Progenitor cell of endocrine pancreas (in vitro differentiated cells): ENCODE results near the gene NCBP3. TPM values are rescaled to one million over a fixed set of nuclear protein-coding genes. Genes with fewer than 3 reads are reported as not detected.
A peak's percentile ranks its signal among the peaks of the same experiment; 100 is the strongest.
"Not testable (repeated sequence)": the region's sequence is repeated elsewhere in the genome, so short reads cannot be mapped to it uniquely, and the experiment has no call there.

ENCODE experiments used
- DNase-seq: peaks from one replicate; pipeline ENCODE4 v3.0.0; 2021; ENCODE audit warnings: low spot score; ENCODE audit not compliant: unreplicated experiment
- H3K27ac Mint-ChIP-seq: 2 replicates; pipeline ENCODE4 v1.8.0; 2021; ENCODE audit warnings: mild to moderate bottlenecking, moderate library complexity, mixed read lengths
- H3K27me3 Mint-ChIP-seq: 2 replicates; pipeline ENCODE4 v1.8.0; 2021; ENCODE audit warnings: mixed read lengths
- H3K36me3 Mint-ChIP-seq: 2 replicates; pipeline ENCODE4 v1.8.0; 2022; ENCODE audit warnings: mixed read lengths; ENCODE audit not compliant: insufficient read depth
- H3K4me1 Mint-ChIP-seq: 2 replicates; pipeline ENCODE4 v1.8.0; 2021; ENCODE audit warnings: low read depth, mixed read lengths
- H3K4me3 Mint-ChIP-seq: 2 replicates; pipeline ENCODE4 v1.8.0; 2021; ENCODE audit warnings: low read depth, mild to moderate bottlenecking, moderate library complexity, mixed read lengths
- H3K9me3 Mint-ChIP-seq: 2 replicates; pipeline ENCODE4 v1.8.0; 2021; ENCODE audit warnings: low read depth, mixed read lengths
- total RNA-seq: library from RNA; stranded (reverse); gene quantifications from 2 replicates; pipeline ENCODE4 v1.2.1, GENCODE V29; 2021
- TF ChIP-seq, protein P1 (sequence below): fragments of 200-600 bp; sonication (generic); IDR thresholded peaks from one replicate; pipeline ENCODE4 v1.5.0; 2021; ENCODE audit warnings: antibody characterized with exemption, mild to moderate bottlenecking; ENCODE audit not compliant: unreplicated experiment

NCBP3 gene
- total RNA-seq, 1 donor from 2014 or later = 90.9 TPM

DNA sequence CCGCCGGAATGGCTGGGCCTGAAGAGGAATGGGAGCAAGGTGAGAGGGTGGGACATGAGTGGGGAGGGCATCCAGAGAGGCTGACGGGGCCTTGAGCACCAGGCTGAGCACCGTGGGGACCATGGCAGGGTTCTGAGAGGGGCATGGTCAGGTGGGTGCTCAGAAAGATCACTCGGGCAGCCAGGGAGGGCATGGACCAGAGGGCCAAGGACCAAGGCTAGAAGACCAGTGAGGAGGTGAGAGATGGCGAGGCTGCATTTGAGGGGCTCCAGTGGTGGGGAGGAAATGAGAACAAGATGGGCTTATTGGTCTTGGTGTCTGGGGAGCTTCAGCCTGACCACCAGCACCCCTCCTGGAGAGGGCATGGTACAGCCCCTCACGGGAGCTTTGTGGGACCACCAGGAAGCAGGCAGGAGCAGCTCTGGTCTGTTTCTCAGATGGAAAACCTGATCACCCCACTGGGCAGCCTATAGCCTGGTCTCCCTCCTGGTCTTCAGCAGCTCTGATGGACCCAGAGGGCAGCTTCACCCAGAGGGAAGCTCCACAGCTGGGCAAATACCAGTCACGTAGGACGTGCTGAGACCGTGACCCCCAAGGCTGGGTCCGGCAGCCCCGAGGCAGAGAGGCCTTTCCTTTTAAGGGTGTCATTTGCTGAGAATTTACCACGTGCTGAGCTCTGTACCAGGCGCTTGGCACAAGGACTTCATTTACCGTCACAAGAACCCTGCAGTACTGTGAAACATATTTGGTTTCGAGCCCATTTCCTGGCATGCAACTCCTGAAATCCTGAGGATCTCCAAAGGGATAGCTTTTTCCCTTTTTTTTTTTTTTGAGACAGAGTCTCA, 11.4 kb upstream of the NCBP3 start:
- no peak for DNase-seq
- H3K4me1 Mint-ChIP-seq = peaks cover 3% of the 10 kb centered on the region
- H3K27me3 Mint-ChIP-seq = no peaks in the 10 kb centered on the region
- peak overlapping the region; percentile 45 for H3K27ac Mint-ChIP-seq
- TF ChIP-seq, protein P1, sequence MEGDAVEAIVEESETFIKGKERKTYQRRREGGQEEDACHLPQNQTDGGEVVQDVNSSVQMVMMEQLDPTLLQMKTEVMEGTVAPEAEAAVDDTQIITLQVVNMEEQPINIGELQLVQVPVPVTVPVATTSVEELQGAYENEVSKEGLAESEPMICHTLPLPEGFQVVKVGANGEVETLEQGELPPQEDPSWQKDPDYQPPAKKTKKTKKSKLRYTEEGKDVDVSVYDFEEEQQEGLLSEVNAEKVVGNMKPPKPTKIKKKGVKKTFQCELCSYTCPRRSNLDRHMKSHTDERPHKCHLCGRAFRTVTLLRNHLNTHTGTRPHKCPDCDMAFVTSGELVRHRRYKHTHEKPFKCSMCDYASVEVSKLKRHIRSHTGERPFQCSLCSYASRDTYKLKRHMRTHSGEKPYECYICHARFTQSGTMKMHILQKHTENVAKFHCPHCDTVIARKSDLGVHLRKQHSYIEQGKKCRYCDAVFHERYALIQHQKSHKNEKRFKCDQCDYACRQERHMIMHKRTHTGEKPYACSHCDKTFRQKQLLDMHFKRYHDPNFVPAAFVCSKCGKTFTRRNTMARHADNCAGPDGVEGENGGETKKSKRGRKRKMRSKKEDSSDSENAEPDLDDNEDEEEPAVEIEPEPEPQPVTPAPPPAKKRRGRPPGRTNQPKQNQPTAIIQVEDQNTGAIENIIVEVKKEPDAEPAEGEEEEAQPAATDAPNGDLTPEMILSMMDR = no peak
- H3K36me3 Mint-ChIP-seq = peaks cover 2% of the 10 kb centered on the region
- H3K4me3 Mint-ChIP-seq = no peak overlapping the region
- H3K9me3 Mint-ChIP-seq = peaks cover 4% of the 10 kb centered on the region

DNA sequence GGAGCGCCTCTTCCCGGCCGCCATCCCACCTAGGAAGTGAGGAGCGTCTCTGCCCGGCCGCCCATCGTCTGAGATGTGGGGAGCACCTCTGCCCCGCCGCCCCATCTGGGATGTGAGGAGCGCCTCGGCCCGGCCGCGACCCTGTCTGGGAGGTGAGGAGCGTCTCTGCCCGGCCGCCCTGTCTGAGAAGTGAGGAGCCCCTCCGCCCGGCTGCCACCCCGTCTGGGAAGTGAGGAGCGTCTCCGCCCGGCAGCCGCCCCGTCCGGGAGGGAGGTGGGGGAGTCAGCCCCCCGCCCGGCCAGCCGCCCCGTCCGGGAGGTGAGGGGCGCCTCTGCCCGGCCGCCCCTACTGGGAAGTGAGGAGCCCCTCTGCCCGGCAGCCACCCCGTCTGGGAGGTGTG, 8.2 kb upstream of the NCBP3 start:
- not testable (repeated sequence) for H3K4me3 Mint-ChIP-seq, H3K27ac Mint-ChIP-seq, H3K36me3 Mint-ChIP-seq, H3K4me1 Mint-ChIP-seq, DNase-seq, H3K9me3 Mint-ChIP-seq
- H3K27me3 Mint-ChIP-seq = peaks cover 11% of the 10 kb centered on the region

DNA sequence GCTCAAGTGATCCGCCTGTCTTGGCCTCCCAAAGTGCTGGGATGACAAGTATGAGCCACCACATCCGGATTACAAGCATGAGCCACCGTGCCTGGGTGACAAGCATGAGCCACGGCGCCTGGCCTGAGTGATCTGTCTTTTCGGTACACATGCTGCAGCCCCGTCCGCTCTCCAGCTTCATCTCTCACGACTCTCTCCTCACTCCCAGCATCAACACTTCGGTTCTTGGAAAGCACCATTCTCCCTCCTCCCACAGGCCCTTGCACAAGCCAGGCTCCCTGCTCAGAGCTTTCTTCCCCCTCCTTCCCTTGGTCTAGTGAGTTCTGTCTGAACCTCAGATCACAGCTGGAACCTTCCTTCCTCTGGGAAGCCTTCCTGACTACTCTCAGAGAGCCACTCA, 6.5 kb upstream of the NCBP3 start:
- Mint-ChIP-seq H3K9me3 (peaks cover 4% of the 10 kb centered on the region), H3K36me3 (no peaks in the 10 kb centered on the region), H3K4me1 (peaks cover 3% of the 10 kb centered on the region), H3K27ac (peak overlapping the region; percentile 67), H3K27me3 (peaks cover 11% of the 10 kb centered on the region), H3K4me3 (no peak overlapping the region)
- TF ChIP-seq, protein P1 = no peak
- DNase-seq = no peak

DNA sequence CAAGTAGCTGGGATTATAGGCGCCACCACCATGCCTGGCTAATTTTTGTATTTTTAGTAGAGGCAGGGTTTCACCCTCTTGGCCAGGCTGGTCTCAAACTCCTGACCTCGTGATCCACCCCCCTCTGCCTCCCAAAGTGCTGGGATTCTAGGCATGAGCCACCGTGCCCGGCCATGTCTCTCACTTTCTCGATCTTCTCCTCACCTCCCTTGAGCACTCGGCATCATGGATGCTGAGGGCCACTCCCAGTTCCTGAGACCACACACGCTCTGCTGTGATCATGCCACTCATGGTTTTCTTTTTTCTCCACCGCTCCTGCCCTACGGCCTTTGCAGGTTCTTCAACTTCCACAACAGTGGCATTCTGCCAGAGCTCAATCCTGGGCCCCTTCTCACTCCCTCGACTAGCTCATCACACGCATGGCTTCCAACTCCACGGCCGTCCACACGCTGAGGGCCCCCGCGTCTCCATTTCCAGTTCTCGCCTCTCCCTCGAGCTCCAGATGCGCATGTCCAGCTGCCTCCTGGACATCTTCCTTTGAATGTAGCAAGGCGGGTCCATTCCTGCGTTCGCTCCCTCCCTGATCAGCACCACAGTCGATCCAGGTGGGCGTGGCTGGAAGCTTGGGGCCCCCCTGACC, 5.5 kb upstream of the NCBP3 start:
- no peak for DNase-seq
- Mint-ChIP-seq H3K27me3 (peaks cover 11% of the 10 kb centered on the region), H3K4me3 (no peak overlapping the region), H3K9me3 (peaks cover 4% of the 10 kb centered on the region), H3K4me1 (peaks cover 3% of the 10 kb centered on the region), H3K36me3 (no peaks in the 10 kb centered on the region), H3K27ac (no peak overlapping the region)
- TF ChIP-seq, protein P1 = no peak

DNA sequence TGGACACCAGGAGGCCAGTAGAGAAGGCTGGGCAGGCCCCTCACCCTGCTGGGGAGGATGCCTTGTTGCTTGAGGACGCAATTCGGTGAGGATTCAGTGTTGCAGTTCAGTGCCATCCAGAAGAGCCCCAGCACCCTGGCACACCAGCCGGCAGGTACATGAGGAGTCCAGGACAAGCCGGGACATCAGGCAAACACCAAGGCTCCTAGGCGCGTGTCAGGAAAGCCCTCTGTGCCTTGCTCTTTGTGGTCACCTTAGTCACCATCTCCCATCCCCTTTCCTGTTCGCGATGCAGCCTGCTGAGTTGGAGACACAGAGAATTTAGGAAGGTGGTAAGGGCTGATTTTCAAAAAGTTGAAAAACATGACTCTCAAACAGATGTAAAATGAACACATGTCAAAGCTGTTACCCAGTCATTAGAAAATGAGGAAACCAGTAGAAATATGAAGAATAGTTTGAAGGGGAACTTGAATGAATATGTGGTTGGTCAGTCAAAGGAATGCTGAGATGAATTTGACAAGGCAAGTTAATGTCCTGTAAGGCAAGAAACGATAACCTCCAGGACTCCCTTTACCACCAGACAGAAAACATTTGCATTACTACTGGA, 2.3 kb upstream of the NCBP3 start:
- Mint-ChIP-seq H3K36me3 (peaks cover 7% of the 10 kb centered on the region), H3K4me3 (no peak overlapping the region), H3K4me1 (peaks cover 11% of the 10 kb centered on the region), H3K27ac (no peak overlapping the region), H3K9me3 (no peaks in the 10 kb centered on the region), H3K27me3 (peaks cover 11% of the 10 kb centered on the region)
- TF ChIP-seq, protein P1 = no peak
- DNase-seq = no peak
